HFFc6 (cell line): ENCODE measurements around the gene DTNB. TPM values are rescaled to one million over a fixed set of nuclear protein-coding genes. Genes with fewer than 3 reads are reported as not detected.

ENCODE experiments used
- DNase-seq: peaks from one replicate; pipeline ENCODE4 v3.0.0-alpha.2; 2018
- H3K27ac Mint-ChIP-seq: 2 replicates; pipeline ENCODE4 v1.8.0; 2020; ENCODE audit warnings: mild to moderate bottlenecking, mixed read lengths
- H3K27me3 Mint-ChIP-seq: 2 replicates; pipeline ENCODE4 v1.8.0; 2021; ENCODE audit warnings: mild to moderate bottlenecking, moderate library complexity, mixed read lengths; ENCODE audit not compliant: insufficient read depth
- H3K36me3 Mint-ChIP-seq: 2 replicates; pipeline ENCODE4 v1.8.0; 2021; ENCODE audit warnings: low read depth, mixed read lengths
- H3K4me1 Mint-ChIP-seq: 2 replicates; pipeline ENCODE4 v1.8.0; 2020; ENCODE audit warnings: low read depth, mixed read lengths
- H3K4me3 Mint-ChIP-seq: 2 replicates; pipeline ENCODE4 v1.8.0; 2020; ENCODE audit warnings: mild to moderate bottlenecking, moderate library complexity, mixed read lengths
- H3K9me3 Mint-ChIP-seq: 2 replicates; pipeline ENCODE4 v1.8.0; 2020; ENCODE audit warnings: mild to moderate bottlenecking, mixed read lengths
- CTCF ChIP-seq: fragments of 200-600 bp; sonication (generic); IDR thresholded peaks from 2 replicates; pipeline ENCODE4 v1.5.0; 2021; ENCODE audit warnings: antibody characterized with exemption, mild to moderate bottlenecking
- total RNA-seq, 6 experiments: library from RNA; stranded (reverse); fragmentation: NEBNext Ultra II Directional; extraction: Animal tissue kit (Norgen Biotek cat#: 25700); gene quantifications; 2 replicates in 1 of 6; 3 replicates in 5 of 6; pipeline ENCODE4 v1.2.3, GENCODE V29; 2021

DTNB gene
- total RNA-seq, 6 experiments from 2014 or later, result 4.2 to 6.2 (median 4.7) TPM

GRCh38 chr2:25582077-25582830 lies 91.1 kb downstream of the DTNB start:
- Mint-ChIP-seq H3K36me3 (no peaks in the 10 kb centered on the region), H3K4me1 (peaks cover 10% of the 10 kb centered on the region), H3K9me3 (no peaks in the 10 kb centered on the region), H3K27me3 (no peaks in the 10 kb centered on the region), H3K27ac (no peak overlapping the region), H3K4me3 (no peak overlapping the region)
- DNase-seq, result no peak
- TF ChIP-seq CTCF, result no peak

- no peak for DNase-seq
- TF ChIP-seq CTCF, result no peak
- Mint-ChIP-seq H3K36me3 (no peaks in the 10 kb centered on the region), H3K4me3 (no peak overlapping the region), H3K27me3 (no peaks in the 10 kb centered on the region; the same call in 1 of the 2 replicates), H3K4me1 (no peaks in the 10 kb centered on the region), H3K27ac (no peak overlapping the region), H3K9me3 (no peaks in the 10 kb centered on the region)
Observed at GRCh38 chr2:25576596-25576995, 96.8 kb downstream of the DTNB start.

- Mint-ChIP-seq H3K4me1 (no peaks in the 10 kb centered on the region), H3K27me3 (peaks cover 5% of the 10 kb centered on the region), H3K9me3 (no peaks in the 10 kb centered on the region), H3K36me3 (no peaks in the 10 kb centered on the region), H3K4me3 (no peak overlapping the region), H3K27ac (no peak overlapping the region)
- no peak for TF ChIP-seq CTCF
- no peak for DNase-seq
Observed at GRCh38 chr2:25572638-25573037, 100.7 kb downstream of the DTNB start.

- Mint-ChIP-seq H3K27me3 (peaks cover 5% of the 10 kb centered on the region), H3K27ac (no peak overlapping the region), H3K4me3 (no peak overlapping the region), H3K4me1 (peaks cover 8% of the 10 kb centered on the region; the same call in 1 of the 2 replicates), H3K9me3 (no peaks in the 10 kb centered on the region), H3K36me3 (no peaks in the 10 kb centered on the region)
- no peak for DNase-seq
- no peak for TF ChIP-seq CTCF
Observed at GRCh38 chr2:25570161-25570845, 103.1 kb downstream of the DTNB start.

- Mint-ChIP-seq H3K9me3 (no peaks in the 10 kb centered on the region), H3K27ac (no peak overlapping the region), H3K4me1 (peaks cover 8% of the 10 kb centered on the region; the same call in 1 of the 2 replicates), H3K27me3 (peaks cover 5% of the 10 kb centered on the region), H3K36me3 (no peaks in the 10 kb centered on the region), H3K4me3 (no peak overlapping the region)
- TF ChIP-seq CTCF, result peak; percentile 78
- peak; percentile 48 for DNase-seq
Observed at GRCh38 chr2:25567406-25567805, 106.0 kb downstream of the DTNB start.
